GM12873 (cell line): ENCODE data around the gene PLPP4.

Experiments used
- CTCF ChIP-seq: IDR thresholded peaks from 2 replicates; pipeline ENCODE4 v1.5.1; 2012; ENCODE audit warnings: low read depth, mild to moderate bottlenecking, moderate library complexity, low read length, control low read depth; ENCODE audit not compliant: insufficient read depth; ENCODE audit errors: missing control alignments

Gene PLPP4

GRCh38 chr10:120557311-120557710 lies 100.3 kb downstream of the PLPP4 start:
- TF ChIP-seq CTCF = no peak

- TF ChIP-seq CTCF = no peak
Observed at GRCh38 chr10:120559800-120560199, 102.8 kb downstream of the PLPP4 start.

DNA sequence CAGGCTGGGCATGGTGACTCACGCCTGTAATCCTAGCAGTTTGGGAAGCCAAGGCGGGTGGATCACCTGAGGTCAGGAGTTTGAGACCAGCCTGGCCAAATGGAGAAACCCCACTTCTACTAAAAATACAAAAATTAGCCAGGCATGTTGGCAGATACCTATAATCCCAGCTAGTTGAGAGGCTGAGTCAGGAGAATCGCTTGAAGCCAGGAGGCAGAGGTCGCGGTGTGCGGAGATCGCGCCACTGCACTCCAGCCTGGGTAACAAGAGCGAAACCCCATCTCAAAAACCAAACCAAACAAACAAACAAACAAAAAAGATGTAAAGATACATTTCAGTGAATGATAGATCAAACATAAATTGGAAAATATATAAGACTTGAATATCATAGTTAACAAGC lies 105.9 kb downstream of the PLPP4 start:
- no peak for TF ChIP-seq CTCF

DNA sequence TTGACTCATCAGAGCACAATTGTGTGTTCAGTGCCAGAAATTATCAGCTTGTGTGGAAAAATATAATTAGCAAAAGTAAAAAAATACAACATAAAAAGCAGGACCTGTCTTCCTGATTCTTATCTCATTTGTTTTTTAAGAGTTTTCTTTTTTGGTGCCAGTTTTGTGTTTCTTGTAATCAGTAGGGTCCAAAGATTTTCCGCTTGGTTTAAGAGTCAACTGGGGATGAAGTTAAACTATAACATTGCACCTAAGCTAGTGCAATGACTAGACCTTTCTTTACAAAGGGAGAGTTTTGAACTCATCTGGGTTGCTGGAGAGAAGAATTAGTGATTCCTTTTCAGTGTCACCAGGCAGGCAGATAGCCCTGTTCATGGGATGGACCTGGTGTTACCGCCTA lies 113.4 kb downstream of the PLPP4 start:
- no peak for TF ChIP-seq CTCF

- no peak for TF ChIP-seq CTCF
Observed at GRCh38 chr10:120571266-120571665, 114.2 kb downstream of the PLPP4 start.

DNA sequence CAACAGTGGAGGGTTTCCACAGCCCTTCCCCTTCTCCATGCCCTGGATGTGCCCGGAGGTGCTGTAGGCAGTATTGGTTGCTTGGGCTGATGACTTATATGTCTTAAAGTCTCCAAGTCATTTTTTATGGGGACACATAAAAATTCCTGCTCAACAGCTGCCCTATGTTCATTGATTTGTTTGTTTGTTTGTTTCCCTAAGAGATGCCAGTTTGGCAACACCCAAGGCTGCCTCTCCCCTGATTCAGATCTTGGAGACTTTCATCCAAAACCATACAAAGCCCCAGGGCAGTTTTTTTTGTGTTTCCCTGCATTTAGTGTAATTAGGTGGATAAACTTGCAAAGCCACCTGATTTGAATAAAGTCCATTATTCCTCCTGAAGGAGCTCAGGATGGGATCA lies 115.3 kb downstream of the PLPP4 start:
- no peak for TF ChIP-seq CTCF

GRCh38 chr10:120573355-120573754 lies 116.3 kb downstream of the PLPP4 start:
- TF ChIP-seq CTCF = no peak

DNA sequence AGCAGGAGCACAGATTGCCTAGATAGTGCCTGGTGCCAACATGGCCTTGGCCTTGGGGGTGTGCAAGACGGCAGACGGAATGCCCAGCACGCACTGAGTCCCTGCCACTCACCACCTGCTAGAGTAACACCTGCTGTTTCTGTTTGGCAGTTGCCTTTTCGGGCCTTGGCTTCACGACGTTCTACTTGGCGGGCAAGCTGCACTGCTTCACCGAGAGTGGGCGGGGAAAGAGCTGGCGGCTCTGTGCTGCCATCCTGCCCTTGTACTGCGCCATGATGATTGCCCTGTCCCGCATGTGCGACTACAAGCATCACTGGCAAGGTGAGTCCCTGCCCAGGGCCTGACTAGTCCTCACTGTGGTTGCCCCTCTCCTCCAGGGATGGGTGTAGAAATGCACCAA lies 118.0 kb downstream of the PLPP4 start:
- TF ChIP-seq CTCF = no peak
